PFSK-1 (cell line): Measurements from ENCODE around the gene SFMBT2.

Experiments used
- FOXP2 ChIP-seq: optimal IDR thresholded peaks from 2 replicates; pipeline ENCODE3; 2011; ENCODE audit warnings: borderline replicate concordance, control low read depth, inconsistent platforms; ENCODE audit not compliant: insufficient read depth; ENCODE audit errors: extremely low read length, extremely low read depth
- POLR2AphosphoS5 ChIP-seq: IDR thresholded peaks from 2 replicates; pipeline ENCODE4 v1.6.1; 2012; ENCODE audit warnings: low read depth, mild to moderate bottlenecking, control low read depth, low read length, moderate library complexity
- SIN3A ChIP-seq: IDR thresholded peaks from 2 replicates; pipeline ENCODE4 v1.6.1; 2012; ENCODE audit warnings: mild to moderate bottlenecking, low read length, moderate library complexity, borderline replicate concordance; ENCODE audit not compliant: insufficient read depth
- TAF1 ChIP-seq: IDR thresholded peaks from 2 replicates; pipeline ENCODE4 v1.6.1; 2012; ENCODE audit warnings: low read length, control low read depth, borderline replicate concordance; ENCODE audit not compliant: insufficient read depth
- TF ChIP-seq, protein P1 (sequence below), 2 experiments: IDR thresholded peaks; 2 replicates each; pipeline versions ENCODE4 v1.6.1 to v1.8.0; 2011 to 2012; ENCODE audit warnings: low read depth in 2 of 2, low read length in 2 of 2, control low read depth in 1 of 2, inconsistent platforms in 1 of 2, mild to moderate bottlenecking in 1 of 2, moderate library complexity in 1 of 2; ENCODE audit not compliant: insufficient read depth in 1 of 2

Gene SFMBT2

GRCh38 chr10:7403620-7404019, 7.2 kb downstream of the SFMBT2 start:
- TF ChIP-seq FOXP2, result no peak
- no peak for TF ChIP-seq TAF1
- no peak for TF ChIP-seq SIN3A
- no peak for TF ChIP-seq POLR2AphosphoS5
- TF ChIP-seq, protein P1, sequence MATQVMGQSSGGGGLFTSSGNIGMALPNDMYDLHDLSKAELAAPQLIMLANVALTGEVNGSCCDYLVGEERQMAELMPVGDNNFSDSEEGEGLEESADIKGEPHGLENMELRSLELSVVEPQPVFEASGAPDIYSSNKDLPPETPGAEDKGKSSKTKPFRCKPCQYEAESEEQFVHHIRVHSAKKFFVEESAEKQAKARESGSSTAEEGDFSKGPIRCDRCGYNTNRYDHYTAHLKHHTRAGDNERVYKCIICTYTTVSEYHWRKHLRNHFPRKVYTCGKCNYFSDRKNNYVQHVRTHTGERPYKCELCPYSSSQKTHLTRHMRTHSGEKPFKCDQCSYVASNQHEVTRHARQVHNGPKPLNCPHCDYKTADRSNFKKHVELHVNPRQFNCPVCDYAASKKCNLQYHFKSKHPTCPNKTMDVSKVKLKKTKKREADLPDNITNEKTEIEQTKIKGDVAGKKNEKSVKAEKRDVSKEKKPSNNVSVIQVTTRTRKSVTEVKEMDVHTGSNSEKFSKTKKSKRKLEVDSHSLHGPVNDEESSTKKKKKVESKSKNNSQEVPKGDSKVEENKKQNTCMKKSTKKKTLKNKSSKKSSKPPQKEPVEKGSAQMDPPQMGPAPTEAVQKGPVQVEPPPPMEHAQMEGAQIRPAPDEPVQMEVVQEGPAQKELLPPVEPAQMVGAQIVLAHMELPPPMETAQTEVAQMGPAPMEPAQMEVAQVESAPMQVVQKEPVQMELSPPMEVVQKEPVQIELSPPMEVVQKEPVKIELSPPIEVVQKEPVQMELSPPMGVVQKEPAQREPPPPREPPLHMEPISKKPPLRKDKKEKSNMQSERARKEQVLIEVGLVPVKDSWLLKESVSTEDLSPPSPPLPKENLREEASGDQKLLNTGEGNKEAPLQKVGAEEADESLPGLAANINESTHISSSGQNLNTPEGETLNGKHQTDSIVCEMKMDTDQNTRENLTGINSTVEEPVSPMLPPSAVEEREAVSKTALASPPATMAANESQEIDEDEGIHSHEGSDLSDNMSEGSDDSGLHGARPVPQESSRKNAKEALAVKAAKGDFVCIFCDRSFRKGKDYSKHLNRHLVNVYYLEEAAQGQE (IDR thresholded peaks at IDR 0.05; ENCODE audit: insufficient read depth in 1 of 2, low read depth in 2 of 2, low read length in 2 of 2), result no peak

GRCh38 chr10:7401782-7402181, 9.1 kb downstream of the SFMBT2 start:
- TF ChIP-seq POLR2AphosphoS5 (no peak), SIN3A (no peak), FOXP2 (no peak), TAF1 (no peak)
- TF ChIP-seq, protein P1 (IDR thresholded peaks at IDR 0.05; ENCODE audit: insufficient read depth in 1 of 2, low read depth in 2 of 2, low read length in 2 of 2), result no peak

- TF ChIP-seq SIN3A (no peak), TAF1 (no peak), FOXP2 (no peak), POLR2AphosphoS5 (no peak)
- TF ChIP-seq, protein P1 (IDR thresholded peaks at IDR 0.05; ENCODE audit: insufficient read depth in 1 of 2, low read depth in 2 of 2, low read length in 2 of 2), result no peak
Observed at GRCh38 chr10:7401156-7401555, 9.7 kb downstream of the SFMBT2 start.

GRCh38 chr10:7400068-7400715, 10.6 kb downstream of the SFMBT2 start:
- TF ChIP-seq, protein P1 (IDR thresholded peaks at IDR 0.05; ENCODE audit: insufficient read depth in 1 of 2, low read depth in 2 of 2, low read length in 2 of 2), result no peak
- no peak for TF ChIP-seq TAF1
- no peak for TF ChIP-seq POLR2AphosphoS5
- TF ChIP-seq FOXP2, result no peak
- no peak for TF ChIP-seq SIN3A

DNA sequence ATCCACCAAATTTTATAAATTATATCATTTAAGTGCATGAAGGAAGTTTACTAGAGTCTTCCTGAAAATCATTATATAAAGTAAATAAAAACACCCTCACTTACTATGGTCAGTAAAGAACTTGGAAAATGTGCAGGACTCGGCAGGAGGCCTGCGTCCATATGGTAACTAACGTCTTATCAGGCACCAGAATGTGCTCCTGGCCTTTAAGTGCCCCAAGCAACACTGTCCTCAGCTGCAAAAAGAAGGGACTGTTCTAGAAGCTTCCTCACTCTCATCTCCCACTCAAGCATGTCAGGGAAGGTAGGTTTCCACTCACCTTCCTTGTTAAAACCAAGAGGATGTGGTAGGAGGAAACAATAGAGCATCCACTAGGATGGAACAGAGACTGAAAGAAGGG, 11.3 kb downstream of the SFMBT2 start:
- no peak for TF ChIP-seq SIN3A
- TF ChIP-seq, protein P1 (IDR thresholded peaks at IDR 0.05; ENCODE audit: insufficient read depth in 1 of 2, low read depth in 2 of 2, low read length in 2 of 2), result no peak
- TF ChIP-seq TAF1, result no peak
- TF ChIP-seq FOXP2, result no peak
- TF ChIP-seq POLR2AphosphoS5, result no peak
